Ovary (tissue), 9 donors: ENCODE measurements around the gene PARP3. TPM values are rescaled to one million over a fixed set of nuclear protein-coding genes. Genes with fewer than 3 reads are reported as not detected.
A peak's percentile ranks its signal among the peaks of the same experiment; 100 is the strongest.

Experiments
- DNase-seq, 5 donors: peaks; one replicate each; pipeline ENCODE4 v3.0.0-alpha.2; 2019 to 2020
- H3K27ac ChIP-seq, 2 donors: fragments of 200-600 bp; one replicate each; pipeline versions ENCODE4 v1.5.1 to v1.8.0; 2019 to 2022
- H3K27me3 ChIP-seq: fragments of 200-600 bp; one replicate; pipeline ENCODE4 v1.8.0; 2022
- H3K36me3 ChIP-seq: fragments of 200-600 bp; sonication (generic); one replicate; pipeline ENCODE4 v1.5.1; 2019
- H3K4me1 ChIP-seq: one replicate; pipeline ENCODE4 v1.8.1; 2013; ENCODE audit warnings: mild to moderate bottlenecking, moderate library complexity; ENCODE audit not compliant: insufficient read depth
- H3K4me3 ChIP-seq: fragments of 200-600 bp; sonication (generic); one replicate; pipeline ENCODE4 v1.5.1; 2017
- H3K9me3 ChIP-seq, 2 donors: fragments of 200-600 bp in 1 of 2; sonication (generic) in 1 of 2; one replicate each; pipeline versions ENCODE4 v1.5.1 to v1.8.1; 2013 to 2019; ENCODE audit warnings: mild to moderate bottlenecking in 1 of 2, moderate library complexity in 1 of 2
- EP300 ChIP-seq: sonication (generic); formaldehyde crosslinking; IDR thresholded peaks from one replicate; pipeline ENCODE4 v1.6.1; 2017; ENCODE audit warnings: antibody characterized with exemption
- POLR2A ChIP-seq: fragments of 450-650 bp; IDR thresholded peaks from one replicate; pipeline ENCODE4 v1.6.1; 2017; ENCODE audit warnings: antibody characterized with exemption, mild to moderate bottlenecking, moderate library complexity
- WGBS, 3 donors: extraction: QIAGEN DNeasy Blood & Tissue Kit in 1 of 3; methylation state at CpG; one replicate each; pipeline versions ENCODE4 v1.1.5 to v1.1.7; 2013 to 2017; 5-methylcytosine and 5-hydroxymethylcytosine counted together
- intact Hi-C, 4 donors: fragments of 100-400 bp; cut with DNase I; formaldehyde crosslinking; loops; one replicate each; pipeline versions ENCODE4 v1.11.0 to v1.15.1; 2022 to 2023
- polyA plus RNA-seq, 2 donors: library from polyadenylated mRNA; stranded (reverse); fragments of 200-250 nt in 1 of 2; fragments of 350-450 nt in 1 of 2; fragmentation: Illumina TruSeq in 1 of 2; extraction: RNeasy Lipid Tissue Mini Kit (QIAGEN cat#74804) in 1 of 2; gene quantifications; one replicate each; pipeline ENCODE4 v1.2.3, GENCODE V29; 2013 to 2014
- total RNA-seq, 7 donors: library from RNA; depleted of rRNA in 2 of 7; stranded (reverse); fragments of >200 nt in 2 of 7; fragmentation: NEBNext Ultra II Directional in 3 of 7; extraction: Animal tissue kit (Norgen Biotek cat#: 25700) in 3 of 7; gene quantifications; one replicate each; pipeline versions ENCODE4 v1.1.0 to v1.2.4, GENCODE V29; 2016 to 2023
- TF ChIP-seq, protein P1 (sequence below), 3 donors: fragments of 450-650 bp in 2 of 3; fragments of 200-600 bp in 1 of 3; IDR thresholded peaks; one replicate each; pipeline versions ENCODE4 v1.5.1 to v1.8.0; 2016 to 2022; ENCODE audit warnings: antibody characterized with exemption in 3 of 3, mild to moderate bottlenecking in 1 of 3
- donor health status: DM: no; HTN: no; CAD: no; lungs with moderate emphysema.
- donor health status: DM: no; HTN: no; CAD: no.
- donor health status: Bipolar disorder and iron deficiency.
- donor health status: DM: yes; HTN: yes; CAD: no.
- donor health status: DM: no; HTN: no; CAD: no.
- donor health status: DM: yes; HTN: yes; CAD: no.

Gene PARP3
- total and polyA plus RNA-seq, 9 donors: 8.2 to 19.4 (median 11.0) TPM

GRCh38 chr3:51941463-51941797 is 733 bp upstream of the PARP3 start:
- peak overlapping the region; percentile 87 for H3K4me3 ChIP-seq
- H3K4me1 ChIP-seq: peaks cover 14% of the 10 kb centered on the region
- no peaks in the 10 kb centered on the region for H3K36me3 ChIP-seq
- H3K27ac ChIP-seq: peak overlapping the region in 1 of 2 donors; percentile 36
- H3K27me3 ChIP-seq: no peaks in the 10 kb centered on the region
- H3K9me3 ChIP-seq: no peaks in the 10 kb centered on the region
- intact Hi-C loops: loop anchor here in 1 of 4 donors (5.0 to 10.0 kb wide), 2 partner anchors 201 to 1327 kb away; partner anchors contain the start of genes CISH and MAPKAPK3
- DNase-seq: no peak
- TF ChIP-seq, protein P1, sequence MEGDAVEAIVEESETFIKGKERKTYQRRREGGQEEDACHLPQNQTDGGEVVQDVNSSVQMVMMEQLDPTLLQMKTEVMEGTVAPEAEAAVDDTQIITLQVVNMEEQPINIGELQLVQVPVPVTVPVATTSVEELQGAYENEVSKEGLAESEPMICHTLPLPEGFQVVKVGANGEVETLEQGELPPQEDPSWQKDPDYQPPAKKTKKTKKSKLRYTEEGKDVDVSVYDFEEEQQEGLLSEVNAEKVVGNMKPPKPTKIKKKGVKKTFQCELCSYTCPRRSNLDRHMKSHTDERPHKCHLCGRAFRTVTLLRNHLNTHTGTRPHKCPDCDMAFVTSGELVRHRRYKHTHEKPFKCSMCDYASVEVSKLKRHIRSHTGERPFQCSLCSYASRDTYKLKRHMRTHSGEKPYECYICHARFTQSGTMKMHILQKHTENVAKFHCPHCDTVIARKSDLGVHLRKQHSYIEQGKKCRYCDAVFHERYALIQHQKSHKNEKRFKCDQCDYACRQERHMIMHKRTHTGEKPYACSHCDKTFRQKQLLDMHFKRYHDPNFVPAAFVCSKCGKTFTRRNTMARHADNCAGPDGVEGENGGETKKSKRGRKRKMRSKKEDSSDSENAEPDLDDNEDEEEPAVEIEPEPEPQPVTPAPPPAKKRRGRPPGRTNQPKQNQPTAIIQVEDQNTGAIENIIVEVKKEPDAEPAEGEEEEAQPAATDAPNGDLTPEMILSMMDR (IDR thresholded peaks at IDR 0.05): no peak
- TF ChIP-seq POLR2A (no peak), EP300 (no peak)
- 0 to 1% (median 1%) methylated on average over 20 of the region's 20 CpGs for WGBS, 3 donors

DNA sequence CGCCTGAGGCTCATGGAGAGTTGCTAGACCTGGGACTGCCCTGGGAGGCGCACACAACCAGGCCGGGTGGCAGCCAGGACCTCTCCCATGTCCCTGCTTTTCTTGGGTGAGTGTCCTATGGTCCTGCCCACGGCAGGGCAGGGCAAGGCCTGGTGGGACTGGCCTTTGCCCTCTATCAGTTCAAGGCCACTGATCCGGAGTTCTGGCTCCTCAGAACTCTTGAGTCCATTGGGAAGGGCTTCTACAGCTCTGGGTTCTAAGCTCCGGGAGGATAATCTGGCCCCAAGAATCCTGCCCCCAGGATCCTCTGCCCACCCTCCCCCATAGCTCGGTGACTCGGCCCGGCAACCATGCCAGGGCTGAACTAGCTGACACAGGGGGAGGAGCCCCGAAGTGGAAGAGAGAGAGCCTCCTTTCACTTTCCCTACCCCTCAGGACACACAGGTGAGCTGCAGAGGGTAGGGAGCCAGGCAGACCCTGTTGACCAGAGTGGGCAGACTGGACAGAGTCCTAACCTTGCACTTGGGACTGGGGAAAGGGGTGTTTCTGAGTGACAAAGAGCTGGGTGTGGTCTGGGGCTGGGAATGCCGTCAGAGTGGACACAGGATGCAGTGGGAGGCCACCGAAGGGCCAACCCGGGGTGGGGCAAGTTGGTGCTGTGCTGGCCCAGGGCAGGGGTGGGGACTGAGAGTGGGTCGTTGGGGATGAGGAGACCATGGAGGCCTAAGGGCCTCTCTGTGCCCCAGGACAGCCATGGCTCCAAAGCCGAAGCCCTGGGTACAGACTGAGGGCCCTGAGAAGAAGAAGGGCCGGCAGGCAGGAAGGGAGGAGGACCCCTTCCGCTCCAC is 664 bp downstream of the PARP3 start:
- H3K27ac ChIP-seq: peak overlapping the region; percentile 77 to 90
- no peaks in the 10 kb centered on the region for H3K9me3 ChIP-seq
- H3K36me3 ChIP-seq: no peaks in the 10 kb centered on the region
- peak overlapping the region; percentile 37 for H3K4me3 ChIP-seq
- no peak for TF ChIP-seq EP300
- TF ChIP-seq, protein P1 (IDR thresholded peaks at IDR 0.05): no peak
- no peak for TF ChIP-seq POLR2A
- no peaks in the 10 kb centered on the region for H3K27me3 ChIP-seq
- H3K4me1 ChIP-seq: peaks cover 14% of the 10 kb centered on the region
- WGBS, 3 donors: 40 to 50% (median 44%) methylated on average over 16 to 17 of the region's 17 CpGs
- intact Hi-C loops: loop anchor here in 2 of 4 donors (1.0 to 10.0 kb wide), 4 partner anchors 30 to 1328 kb away; partner anchors contain the start of genes ABHD14B (in 1 of the 2), CISH (in 1 of the 2) and MAPKAPK3 (in 1 of the 2)
- peak in 4 of 5 donors; percentile 52 to 67 (median 60) for DNase-seq

DNA sequence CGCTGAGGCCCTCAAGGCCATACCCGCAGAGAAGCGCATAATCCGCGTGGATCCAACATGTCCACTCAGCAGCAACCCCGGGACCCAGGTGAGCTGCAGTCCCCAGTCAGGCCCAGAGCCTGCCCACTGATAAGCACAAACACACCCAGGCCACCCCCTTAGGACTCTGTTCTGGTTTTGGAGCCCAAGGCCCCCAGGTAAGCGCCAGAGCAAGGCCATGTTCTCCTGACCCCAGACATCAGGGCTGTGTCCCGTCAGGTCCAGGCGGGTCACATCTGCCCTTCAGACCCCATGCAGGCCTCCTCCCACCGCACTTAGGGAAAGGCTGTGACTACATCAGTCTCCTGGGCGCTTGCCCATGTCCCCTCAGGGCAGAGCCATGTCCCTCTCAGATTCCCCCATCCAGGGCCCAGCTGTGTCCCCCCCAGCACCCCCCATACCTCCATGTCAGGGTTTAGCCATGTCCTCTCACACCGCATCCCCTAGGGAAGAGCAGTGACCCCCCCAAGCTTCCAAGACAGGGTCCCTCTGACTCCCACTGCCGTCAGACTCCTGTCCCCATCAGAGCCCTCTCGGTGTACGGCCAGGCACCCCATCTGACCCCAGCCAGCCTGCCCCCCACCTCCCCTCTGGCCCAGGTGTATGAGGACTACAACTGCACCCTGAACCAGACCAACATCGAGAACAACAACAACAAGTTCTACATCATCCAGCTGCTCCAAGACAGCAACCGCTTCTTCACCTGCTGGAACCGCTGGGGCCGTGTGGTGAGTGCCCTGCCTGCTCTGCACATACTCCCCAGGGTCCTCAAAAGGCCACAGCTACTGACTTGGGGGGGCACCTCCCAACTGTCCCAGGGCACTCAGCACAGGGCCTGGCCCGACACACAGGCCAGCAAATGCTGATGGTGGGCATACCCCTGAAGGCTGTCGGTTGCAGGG is 1.6 kb downstream of the PARP3 start:
- Histone ChIP-seq H3K4me3 (no peak overlapping the region), H3K27ac (peak overlapping the region in 1 of 2 donors; percentile 90), H3K9me3 (no peaks in the 10 kb centered on the region), H3K36me3 (no peaks in the 10 kb centered on the region), H3K4me1 (peaks cover 14% of the 10 kb centered on the region), H3K27me3 (no peaks in the 10 kb centered on the region)
- WGBS, 3 donors: 91 to 94% (median 93%) methylated on average over 20 to 21 of the region's 21 CpGs
- peak in 2 of 5 donors; percentile 26 to 51 for DNase-seq
- TF ChIP-seq, protein P1 (IDR thresholded peaks at IDR 0.05): no peak
- no peak for TF ChIP-seq EP300
- no peak for TF ChIP-seq POLR2A
- intact Hi-C loops: loop anchor here in 2 of 4 donors (2.0 to 10.0 kb wide), 3 partner anchors 29 to 1329 kb away; partner anchors contain the start of genes CISH (in 1 of the 2) and MAPKAPK3 (in 1 of the 2)

- Histone ChIP-seq H3K36me3 (no peaks in the 10 kb centered on the region), H3K4me1 (peaks cover 14% of the 10 kb centered on the region), H3K27ac (no peak overlapping the region), H3K27me3 (no peaks in the 10 kb centered on the region), H3K9me3 (no peaks in the 10 kb centered on the region), H3K4me3 (no peak overlapping the region)
- TF ChIP-seq POLR2A (no peak), EP300 (no peak)
- TF ChIP-seq, protein P1 (IDR thresholded peaks at IDR 0.05): no peak
- 81 to 88% (median 88%) methylated on average over 11 of the region's 11 CpGs for WGBS, 3 donors
- no peak for DNase-seq
- intact Hi-C loops: loop anchor here in 1 of 4 donors (5.0 to 10.0 kb wide), 2 partner anchors 198 to 1330 kb away; partner anchors contain the start of genes CISH and MAPKAPK3
These were observed 2.4 kb downstream of the PARP3 start for GRCh38 chr3:51944451-51945021.
